ENCODE data around the gene UBE2D2. TPM values are rescaled to one million over a fixed set of nuclear protein-coding genes. Genes with fewer than 3 reads are reported as not detected.
"Not testable (repeated sequence)": the region's sequence is repeated elsewhere in the genome, so short reads cannot be mapped to it uniquely, and the experiment has no call there.

The UBE2D2 gene
- 100 to 1,000 TPM; 197 to 223 (median 214) TPM for total RNA-seq

DNA sequence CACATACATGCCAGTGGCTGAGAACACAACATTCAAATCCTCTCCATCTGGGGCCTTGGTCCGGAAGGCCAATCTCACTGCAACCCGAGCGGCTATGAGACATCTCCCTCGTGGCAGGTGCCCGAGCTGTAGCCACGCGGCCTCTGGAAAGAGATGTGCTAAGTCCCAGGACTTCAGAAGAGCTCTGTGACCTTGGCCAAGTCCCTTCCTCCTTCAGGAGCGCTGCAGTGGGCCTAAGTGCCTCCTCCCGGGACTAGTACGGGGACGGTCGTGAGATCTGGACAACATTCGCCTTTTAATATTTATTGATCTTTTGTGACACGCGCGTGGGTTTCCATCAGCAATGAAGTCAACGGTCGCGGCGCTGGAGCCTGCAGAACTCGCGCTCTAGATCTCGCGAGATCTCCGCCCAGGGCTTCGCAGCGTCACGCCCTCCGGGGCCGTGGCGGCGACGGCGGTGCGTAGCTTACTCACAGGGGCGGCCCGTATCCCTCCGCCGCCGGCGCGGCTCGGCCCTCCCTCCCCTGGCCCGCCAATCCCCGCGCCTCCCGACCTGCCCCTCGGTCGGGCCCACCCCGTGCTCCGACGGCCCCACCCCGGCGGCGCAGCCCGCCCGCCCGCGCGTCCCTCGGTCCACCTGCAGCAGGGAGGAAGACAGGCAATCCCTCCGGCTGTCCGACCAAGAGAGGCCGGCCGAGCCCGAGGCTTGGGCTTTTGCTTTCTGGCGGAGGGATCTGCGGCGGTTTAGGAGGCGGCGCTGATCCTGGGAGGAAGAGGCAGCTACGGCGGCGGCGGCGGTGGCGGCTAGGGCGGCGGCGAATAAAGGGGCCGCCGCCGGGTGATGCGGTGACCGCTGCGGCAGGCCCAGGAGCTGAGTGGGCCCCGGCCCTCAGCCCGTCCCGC lies at the start of gene UBE2D2:
Gene UBE2D2, plus strand, starts transcription at position 588 of the 903 bp plus-strand sequence. CDS start 453 bp downstream, outside the sequence.
- peaks cover 12% of the 10 kb centered on the region for H3K36me3 Mint-ChIP-seq (ENCODE audit: insufficient read depth)
- H3K9me3 Mint-ChIP-seq: no peaks in the 10 kb centered on the region
- H3K27me3 Mint-ChIP-seq (ENCODE audit: low read depth): no peaks in the 10 kb centered on the region
- peak; percentile 98 for DNase-seq
- ATAC-seq: peak; percentile 92 to 95
- H3K4me1 Mint-ChIP-seq (ENCODE audit: low read depth): peaks cover 38% of the 10 kb centered on the region
- peak within 1 kb of the TSS; percentile 94 for H3K4me3 Mint-ChIP-seq

DNA sequence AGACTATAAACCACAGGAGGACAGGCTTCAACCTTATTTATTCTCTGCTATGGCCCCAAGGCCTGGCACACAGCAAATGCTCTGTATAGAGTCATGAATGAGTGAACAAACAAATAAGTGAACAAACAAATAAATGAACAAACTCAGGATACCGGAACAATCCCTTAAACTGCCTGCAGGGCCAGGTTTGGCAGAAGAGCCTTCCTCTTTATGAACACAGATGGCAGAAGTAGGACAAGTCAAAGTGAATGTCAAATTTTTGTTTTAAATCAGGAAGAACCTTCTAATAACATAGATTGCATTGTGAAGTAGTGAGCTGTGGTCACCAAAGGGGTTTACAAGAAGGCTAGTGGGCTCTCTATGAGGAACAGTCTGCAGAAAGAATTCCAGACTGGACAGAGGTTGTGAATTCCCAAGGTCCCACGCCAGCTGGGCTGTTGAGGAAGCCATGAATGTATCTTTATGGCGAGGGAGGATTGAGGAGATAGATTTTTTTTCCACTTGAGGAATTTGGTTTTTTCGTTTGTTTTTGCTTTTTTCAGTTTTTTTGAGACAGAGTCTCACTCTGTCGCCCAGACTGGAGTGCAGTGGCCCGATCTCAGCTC lies 48.3 kb upstream of the UBE2D2 start:
- Mint-ChIP-seq H3K36me3 (ENCODE audit: insufficient read depth) (no peaks in the 10 kb centered on the region), H3K4me3 (no peak overlapping the region), H3K9me3 (no peaks in the 10 kb centered on the region), H3K4me1 (ENCODE audit: low read depth) (peaks cover 45% of the 10 kb centered on the region), H3K27me3 (ENCODE audit: low read depth) (no peaks in the 10 kb centered on the region)
- no peak for DNase-seq
- ATAC-seq: no peak

DNA sequence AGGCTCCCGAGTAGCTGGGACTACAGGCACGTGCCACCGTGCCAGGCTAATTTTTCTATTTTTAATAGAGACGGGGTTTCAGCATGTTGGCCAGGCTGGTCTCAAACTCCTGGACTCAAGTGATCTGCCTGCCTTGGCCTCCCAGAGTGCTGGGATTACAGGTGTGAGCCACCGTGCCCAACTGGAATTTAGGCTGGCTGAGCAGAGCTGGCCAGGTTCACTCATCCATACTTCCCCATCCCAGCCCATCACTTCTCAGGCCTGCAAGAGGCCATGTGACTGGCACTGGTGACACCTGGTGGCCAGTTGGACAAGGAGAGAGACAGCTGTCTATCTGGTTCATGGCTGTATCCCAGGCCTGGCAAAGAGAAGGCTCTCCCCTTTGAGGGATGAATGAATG lies 47.7 kb upstream of the UBE2D2 start:
- H3K4me3 Mint-ChIP-seq; H3K9me3 Mint-ChIP-seq; H3K27me3 Mint-ChIP-seq (ENCODE audit: low read depth); H3K36me3 Mint-ChIP-seq (ENCODE audit: insufficient read depth): not testable (repeated sequence)
- DNase-seq (peak; percentile 74), ATAC-seq (peak; percentile 51 to 58)
- H3K4me1 Mint-ChIP-seq (ENCODE audit: low read depth): peaks cover 49% of the 10 kb centered on the region

DNA sequence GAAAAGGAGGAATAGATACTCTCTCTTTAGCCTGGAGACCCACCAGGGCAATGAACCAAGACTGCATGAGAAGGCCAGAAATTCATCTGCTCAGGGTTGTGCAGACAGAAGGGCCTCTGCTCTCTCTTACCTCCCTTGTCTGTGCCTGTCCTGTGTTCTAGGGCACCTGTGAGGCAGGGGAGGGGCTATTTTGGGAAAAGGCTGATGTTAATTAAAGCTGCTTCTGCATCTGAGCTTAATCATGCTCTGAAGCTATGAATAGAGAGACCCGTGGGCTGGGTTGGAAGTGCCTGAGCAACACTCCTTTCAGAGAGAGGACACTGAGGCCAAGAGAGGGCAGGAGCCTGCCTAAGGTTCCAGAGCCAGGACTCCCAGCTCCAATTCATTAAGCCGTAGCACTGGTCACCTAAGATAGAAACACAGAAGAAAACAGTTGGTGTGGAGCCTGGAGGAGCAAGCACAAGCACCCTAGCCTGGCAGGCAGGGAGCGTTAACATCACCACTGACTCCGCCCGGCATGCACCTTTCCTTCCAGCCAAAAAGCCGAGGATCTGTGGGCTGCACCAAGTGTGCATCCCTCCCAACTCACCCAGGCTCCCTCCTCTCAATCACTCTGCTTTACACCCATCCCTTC lies 47.2 kb upstream of the UBE2D2 start:
- Mint-ChIP-seq H3K36me3 (ENCODE audit: insufficient read depth) (no peaks in the 10 kb centered on the region), H3K27me3 (ENCODE audit: low read depth) (no peaks in the 10 kb centered on the region), H3K4me1 (ENCODE audit: low read depth) (peaks cover 55% of the 10 kb centered on the region), H3K9me3 (no peaks in the 10 kb centered on the region), H3K4me3 (no peak overlapping the region)
- DNase-seq (no peak), ATAC-seq (no peak)

DNA sequence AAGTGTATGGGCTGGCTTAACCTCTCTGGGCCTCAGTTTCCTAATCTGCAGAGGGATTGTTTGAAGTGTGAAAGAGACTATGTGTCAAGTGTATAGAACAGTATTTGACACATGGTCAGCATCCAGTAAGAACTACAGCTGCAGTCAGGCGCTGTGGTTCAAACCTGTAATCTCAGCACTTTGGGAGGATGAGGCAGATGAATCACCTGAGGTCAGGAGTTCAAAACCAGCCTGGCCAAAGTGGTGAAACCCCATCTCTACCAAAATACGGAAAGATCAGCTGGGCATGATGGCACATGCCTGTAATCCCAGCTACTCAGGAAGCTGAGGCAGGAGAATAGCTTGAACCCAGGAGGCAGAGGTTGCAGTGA lies 46.7 kb upstream of the UBE2D2 start:
- Mint-ChIP-seq H3K36me3 (ENCODE audit: insufficient read depth) (no peaks in the 10 kb centered on the region), H3K27me3 (ENCODE audit: low read depth) (no peaks in the 10 kb centered on the region), H3K4me3 (no peak overlapping the region), H3K4me1 (ENCODE audit: low read depth) (peaks cover 56% of the 10 kb centered on the region), H3K9me3 (no peaks in the 10 kb centered on the region)
- DNase-seq (no peak), ATAC-seq (no peak)

DNA sequence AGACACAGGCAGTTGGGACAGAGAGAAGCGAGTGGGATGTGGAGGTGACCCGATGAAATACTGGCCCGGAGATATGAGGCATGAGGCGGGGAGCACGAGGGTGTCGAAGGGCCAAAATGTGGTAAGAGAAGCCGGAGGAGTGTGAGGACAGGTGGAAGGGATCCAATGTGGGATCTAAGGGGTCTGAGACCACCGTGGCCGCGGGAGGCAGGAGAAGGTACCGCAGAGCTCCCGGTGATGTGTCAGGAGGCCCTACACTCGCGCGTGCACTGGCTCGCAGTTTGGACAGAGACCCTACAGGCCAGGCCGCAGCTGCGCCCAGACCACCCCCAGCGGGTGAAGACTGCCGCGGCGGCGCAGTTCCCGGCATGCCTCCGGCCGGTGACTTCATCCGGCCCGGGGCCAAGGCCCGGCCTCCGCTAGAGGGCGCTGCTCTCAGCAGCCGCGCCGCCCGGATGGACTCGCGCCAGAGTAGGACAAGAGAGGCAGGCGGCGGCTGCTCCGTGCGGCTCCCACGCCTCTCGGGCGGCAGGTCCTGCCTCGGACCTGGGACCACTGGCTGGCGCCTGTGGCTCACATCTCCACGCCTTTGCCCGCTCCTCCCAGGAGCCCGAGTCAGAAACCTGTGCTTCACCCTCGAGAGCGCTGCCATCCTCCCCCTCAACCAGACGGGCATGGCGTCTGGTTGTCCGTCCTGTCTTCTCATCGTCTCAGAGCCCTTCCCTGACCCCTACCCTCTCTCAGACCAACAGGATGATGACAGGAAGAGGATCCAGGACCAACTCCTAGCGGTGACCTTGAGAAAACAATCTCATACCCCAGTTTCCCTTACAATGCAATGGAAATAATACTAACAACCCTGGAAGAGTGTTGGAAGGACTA lies 43.2 kb upstream of the UBE2D2 start:
- H3K9me3 Mint-ChIP-seq: no peaks in the 10 kb centered on the region
- no peaks in the 10 kb centered on the region for H3K36me3 Mint-ChIP-seq (ENCODE audit: insufficient read depth)
- H3K4me1 Mint-ChIP-seq (ENCODE audit: low read depth): peaks cover 25% of the 10 kb centered on the region
- peak overlapping the region; percentile 82 for H3K4me3 Mint-ChIP-seq
- H3K27me3 Mint-ChIP-seq (ENCODE audit: low read depth): no peaks in the 10 kb centered on the region
- ATAC-seq: peak; percentile 95 to 97
- DNase-seq: peak; percentile 88

- Mint-ChIP-seq H3K4me1 (ENCODE audit: low read depth) (peaks cover 2% of the 10 kb centered on the region), H3K36me3 (ENCODE audit: insufficient read depth) (no peaks in the 10 kb centered on the region), H3K27me3 (ENCODE audit: low read depth) (no peaks in the 10 kb centered on the region), H3K9me3 (no peaks in the 10 kb centered on the region), H3K4me3 (no peak overlapping the region)
- ATAC-seq: no peak
- DNase-seq: no peak
These were observed 37.3 kb upstream of the UBE2D2 start for GRCh38 chr5:139523635-139524445.

GRCh38 chr5:139524446-139524845 lies 36.7 kb upstream of the UBE2D2 start:
- Mint-ChIP-seq H3K27me3 (ENCODE audit: low read depth) (no peaks in the 10 kb centered on the region), H3K4me3 (no peak overlapping the region), H3K9me3 (no peaks in the 10 kb centered on the region), H3K4me1 (ENCODE audit: low read depth) (no peaks in the 10 kb centered on the region), H3K36me3 (ENCODE audit: insufficient read depth) (no peaks in the 10 kb centered on the region)
- no peak for ATAC-seq
- no peak for DNase-seq

DNA sequence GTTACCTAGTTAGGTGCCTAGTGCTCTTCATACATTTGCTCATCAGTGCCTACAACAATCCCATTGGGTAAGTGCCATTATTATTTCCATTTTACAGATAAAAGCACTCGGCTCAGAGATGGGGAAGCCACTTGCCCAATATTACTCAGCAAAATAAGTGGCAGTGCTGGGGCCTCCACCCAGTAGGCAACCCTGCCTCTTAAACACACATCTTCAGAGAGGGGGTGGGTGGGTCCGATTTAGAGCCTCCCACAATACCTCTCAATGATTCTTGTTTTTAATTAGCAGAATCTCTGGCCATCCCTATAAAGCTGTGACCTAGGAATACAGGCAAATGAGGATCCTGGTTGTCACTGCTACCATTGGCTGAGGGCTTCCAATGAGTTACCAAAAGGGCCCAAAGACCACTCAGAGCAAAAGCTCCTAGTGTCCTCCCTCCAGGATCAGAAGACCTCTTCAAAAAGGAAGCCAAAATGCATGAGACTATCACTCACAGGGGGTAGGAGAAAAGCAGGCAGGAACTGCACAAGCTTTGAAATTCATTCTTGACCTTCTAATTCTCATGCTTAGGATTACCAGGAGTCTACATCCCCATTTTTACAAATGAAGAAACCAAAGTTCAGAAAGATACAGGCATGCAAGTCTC lies 36.1 kb upstream of the UBE2D2 start:
- ATAC-seq: no peak
- H3K27me3 Mint-ChIP-seq (ENCODE audit: low read depth): no peaks in the 10 kb centered on the region
- no peak for DNase-seq
- no peaks in the 10 kb centered on the region for H3K4me1 Mint-ChIP-seq (ENCODE audit: low read depth)
- no peak overlapping the region for H3K4me3 Mint-ChIP-seq
- no peaks in the 10 kb centered on the region for H3K36me3 Mint-ChIP-seq (ENCODE audit: insufficient read depth)
- no peaks in the 10 kb centered on the region for H3K9me3 Mint-ChIP-seq

- not testable (repeated sequence) for ATAC-seq; H3K4me1 Mint-ChIP-seq (ENCODE audit: low read depth); H3K9me3 Mint-ChIP-seq; H3K36me3 Mint-ChIP-seq (ENCODE audit: insufficient read depth); H3K4me3 Mint-ChIP-seq; DNase-seq; H3K27me3 Mint-ChIP-seq (ENCODE audit: low read depth)
These were observed 35.4 kb upstream of the UBE2D2 start for GRCh38 chr5:139525586-139526308.

DNA sequence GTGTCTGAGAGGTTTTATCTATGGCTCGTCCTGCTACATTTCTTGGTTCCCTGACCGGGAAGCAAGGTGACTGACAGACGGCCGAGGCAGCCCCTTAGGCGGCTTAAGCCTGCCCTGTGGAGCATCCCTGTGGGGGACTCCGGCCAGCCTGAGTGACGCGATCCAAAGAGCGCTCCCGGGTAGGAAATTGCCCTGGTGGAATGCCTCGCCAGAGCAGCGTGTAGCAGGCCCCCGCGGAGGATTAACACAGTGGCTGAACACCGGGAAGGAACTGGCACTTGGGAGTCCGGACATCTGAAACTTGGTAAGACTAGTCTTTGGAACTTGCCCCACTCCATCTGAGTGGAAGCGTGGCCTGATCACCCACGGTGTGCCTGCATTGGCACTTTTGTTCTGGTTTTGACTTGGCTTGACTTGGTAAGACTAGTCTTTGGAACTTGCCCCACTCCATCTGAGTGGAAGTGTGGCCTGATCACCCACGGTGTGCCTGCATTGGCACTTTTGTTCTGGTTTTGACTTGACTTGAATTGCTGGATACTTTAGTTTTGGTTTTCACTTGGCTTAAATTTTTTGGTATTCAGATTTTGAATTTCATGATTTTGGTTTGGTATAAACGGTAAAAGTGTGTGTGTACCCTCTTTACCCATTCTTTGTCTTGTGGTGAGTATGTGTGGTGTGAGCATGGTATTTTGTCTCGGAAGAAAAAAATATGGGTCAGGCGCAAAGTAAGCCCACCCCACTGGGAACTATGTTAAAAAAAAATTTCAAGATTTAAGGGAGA lies 34.6 kb upstream of the UBE2D2 start:
- H3K4me1 Mint-ChIP-seq (ENCODE audit: low read depth); H3K36me3 Mint-ChIP-seq (ENCODE audit: insufficient read depth); H3K9me3 Mint-ChIP-seq; ATAC-seq; H3K4me3 Mint-ChIP-seq; H3K27me3 Mint-ChIP-seq (ENCODE audit: low read depth); DNase-seq: not testable (repeated sequence)

GRCh38 chr5:139527090-139527470 lies 34.1 kb upstream of the UBE2D2 start:
- H3K4me3 Mint-ChIP-seq; H3K27me3 Mint-ChIP-seq (ENCODE audit: low read depth); H3K4me1 Mint-ChIP-seq (ENCODE audit: low read depth); H3K9me3 Mint-ChIP-seq; DNase-seq; ATAC-seq; H3K36me3 Mint-ChIP-seq (ENCODE audit: insufficient read depth): not testable (repeated sequence)
